ENCODE data around the gene CSRNP3. TPM values are rescaled to one million over a fixed set of nuclear protein-coding genes. Genes with fewer than 3 reads are reported as not detected.

CSRNP3 gene
- total RNA-seq, 3 donors from 2014 or later (not counting 1 experiment from before 2014, with no cell fraction given), result not detected

DNA sequence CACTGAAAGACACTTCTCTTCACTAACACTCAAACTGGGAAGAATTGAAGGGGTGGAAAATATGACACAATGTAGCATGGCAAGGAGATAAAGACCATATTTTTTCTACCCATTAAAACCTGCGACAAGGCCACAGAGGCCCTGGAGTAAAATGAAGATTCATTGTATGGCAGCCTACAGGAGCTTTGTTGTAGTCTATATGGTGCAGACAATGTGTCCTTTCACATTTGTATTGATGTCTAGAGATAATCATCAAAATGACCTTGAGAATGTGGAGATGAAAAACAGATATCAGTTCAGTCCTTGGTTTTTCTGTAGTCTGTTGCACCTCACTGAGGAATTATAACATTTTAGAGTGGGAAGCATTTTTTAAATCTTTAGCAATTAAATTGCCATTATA is 80.1 kb downstream of the CSRNP3 start:
- H3K4me3 Mint-ChIP-seq, result no peak overlapping the region
- no peaks in the 10 kb centered on the region for H3K9me3 ChIP-seq (ENCODE audit: control insufficient read depth, insufficient read depth, low read length)
- WGBS (ENCODE audit: insufficient coverage), result no CpG with 5 or more reads among the region's 1 CpG

DNA sequence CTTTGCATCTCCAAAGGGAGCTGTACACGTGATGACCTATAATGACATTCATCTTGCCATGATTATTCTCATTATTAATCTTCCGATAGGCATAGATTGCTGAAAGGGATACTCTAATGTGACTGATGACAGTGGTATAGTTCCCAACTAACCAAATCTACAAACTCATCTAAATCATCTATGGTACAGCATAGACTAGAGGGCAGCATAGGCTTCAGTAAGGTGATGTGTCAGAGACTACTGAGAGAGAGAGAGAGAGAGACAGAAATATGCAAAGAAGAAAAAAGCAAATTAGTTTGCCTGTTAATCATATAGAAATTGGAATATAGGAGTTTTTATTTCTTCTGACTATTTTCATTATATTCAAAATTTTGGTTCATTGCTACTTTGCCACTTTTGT is 89.3 kb downstream of the CSRNP3 start:
- Histone ChIP-seq H3K36me3 (ENCODE audit: control insufficient read depth, insufficient read depth, low read length) (no peaks in the 10 kb centered on the region), H3K27me3 (ENCODE audit: control insufficient read depth, insufficient read depth, low read length) (no peaks in the 10 kb centered on the region), H3K27ac (ENCODE audit: low read length) (no peak overlapping the region), H3K9me3 (ENCODE audit: control insufficient read depth, insufficient read depth, low read length) (no peaks in the 10 kb centered on the region), H3K4me3 (ENCODE audit: low read length) (no peak overlapping the region), H3K4me1 (ENCODE audit: control insufficient read depth, insufficient read depth, low read length) (no peaks in the 10 kb centered on the region)
- Mint-ChIP-seq H3K27ac (no peak overlapping the region), H3K27me3 (ENCODE audit: low read depth in 2 of 2) (no peaks in the 10 kb centered on the region), H3K4me3 (no peak overlapping the region), H3K4me1 (peaks cover 0 to 3% of the 10 kb centered on the region in 2 donors), H3K9me3 (no peaks in the 10 kb centered on the region), H3K36me3 (no peaks in the 10 kb centered on the region)
- intact Hi-C loops (cut with micrococcal nuclease), result no loop called here
- DNase-seq, result no peak
- no peak for ATAC-seq
- 82% methylated on average over 2 of the region's 2 CpGs for WGBS (ENCODE audit: insufficient coverage)
- TF ChIP-seq, protein P1, sequence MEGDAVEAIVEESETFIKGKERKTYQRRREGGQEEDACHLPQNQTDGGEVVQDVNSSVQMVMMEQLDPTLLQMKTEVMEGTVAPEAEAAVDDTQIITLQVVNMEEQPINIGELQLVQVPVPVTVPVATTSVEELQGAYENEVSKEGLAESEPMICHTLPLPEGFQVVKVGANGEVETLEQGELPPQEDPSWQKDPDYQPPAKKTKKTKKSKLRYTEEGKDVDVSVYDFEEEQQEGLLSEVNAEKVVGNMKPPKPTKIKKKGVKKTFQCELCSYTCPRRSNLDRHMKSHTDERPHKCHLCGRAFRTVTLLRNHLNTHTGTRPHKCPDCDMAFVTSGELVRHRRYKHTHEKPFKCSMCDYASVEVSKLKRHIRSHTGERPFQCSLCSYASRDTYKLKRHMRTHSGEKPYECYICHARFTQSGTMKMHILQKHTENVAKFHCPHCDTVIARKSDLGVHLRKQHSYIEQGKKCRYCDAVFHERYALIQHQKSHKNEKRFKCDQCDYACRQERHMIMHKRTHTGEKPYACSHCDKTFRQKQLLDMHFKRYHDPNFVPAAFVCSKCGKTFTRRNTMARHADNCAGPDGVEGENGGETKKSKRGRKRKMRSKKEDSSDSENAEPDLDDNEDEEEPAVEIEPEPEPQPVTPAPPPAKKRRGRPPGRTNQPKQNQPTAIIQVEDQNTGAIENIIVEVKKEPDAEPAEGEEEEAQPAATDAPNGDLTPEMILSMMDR (IDR thresholded peaks at IDR 0.05), result no peak

More for the DNA sequence above, 80.1 kb downstream of the CSRNP3 start:
- no peaks in the 10 kb centered on the region for H3K4me1 ChIP-seq (ENCODE audit: control insufficient read depth, insufficient read depth, low read length)
- Mint-ChIP-seq H3K4me1 (no peaks in the 10 kb centered on the region), H3K27me3 (ENCODE audit: low read depth in 2 of 2) (no peaks in the 10 kb centered on the region), H3K27ac (no peak overlapping the region), H3K36me3 (no peaks in the 10 kb centered on the region), H3K9me3 (no peaks in the 10 kb centered on the region)
- H3K36me3 ChIP-seq (ENCODE audit: control insufficient read depth, insufficient read depth, low read length), result no peaks in the 10 kb centered on the region
- H3K27me3 ChIP-seq (ENCODE audit: control insufficient read depth, insufficient read depth, low read length), result no peaks in the 10 kb centered on the region
- DNase-seq (no peak), ATAC-seq (no peak)
- H3K27ac ChIP-seq (ENCODE audit: low read length), result no peak overlapping the region
- TF ChIP-seq, protein P1 (IDR thresholded peaks at IDR 0.05), result no peak
- intact Hi-C loops (cut with micrococcal nuclease), result no loop called here
- H3K4me3 ChIP-seq (ENCODE audit: low read length), result no peak overlapping the region

DNA sequence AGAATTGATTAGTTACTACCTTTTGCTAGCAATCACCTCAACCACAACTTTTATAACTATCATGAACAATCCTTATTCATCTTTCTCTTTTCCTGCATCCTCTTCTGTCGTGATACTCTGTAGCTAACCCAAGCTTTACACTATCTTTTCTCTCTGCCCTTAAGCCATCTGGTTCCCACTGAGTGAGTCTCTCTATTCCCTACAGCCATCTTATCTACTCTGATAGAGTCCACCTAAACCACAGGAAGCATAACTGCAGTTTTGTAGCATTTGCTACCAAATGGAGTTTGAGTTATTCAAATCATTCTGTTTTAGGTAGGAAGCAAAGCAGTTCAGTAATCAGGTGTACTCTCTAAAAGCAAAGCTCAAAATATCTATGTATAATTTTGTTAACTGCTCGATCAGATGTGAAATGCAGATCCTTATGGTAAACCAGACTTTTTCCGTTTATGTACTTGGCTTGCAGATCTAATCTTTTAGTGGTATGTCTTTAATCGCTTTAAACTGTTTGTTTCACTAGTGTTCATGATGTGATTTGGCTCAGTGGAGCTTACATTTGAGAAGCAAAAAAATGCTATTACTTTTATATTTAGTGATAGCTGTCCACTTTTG is 91.0 kb downstream of the CSRNP3 start:
- no peaks in the 10 kb centered on the region for H3K4me1 ChIP-seq (ENCODE audit: control insufficient read depth, insufficient read depth, low read length)
- TF ChIP-seq, protein P1 (IDR thresholded peaks at IDR 0.05), result no peak
- intact Hi-C loops (cut with micrococcal nuclease), result no loop called here
- H3K4me3 Mint-ChIP-seq, result no peak overlapping the region
- H3K4me1 Mint-ChIP-seq, result peaks cover 0 to 5% of the 10 kb centered on the region in 2 donors
- WGBS (ENCODE audit: insufficient coverage), result 85% methylated on average over 4 of the region's 4 CpGs
- H3K36me3 ChIP-seq (ENCODE audit: control insufficient read depth, insufficient read depth, low read length), result no peaks in the 10 kb centered on the region
- no peak overlapping the region for H3K27ac Mint-ChIP-seq
- H3K27me3 Mint-ChIP-seq (ENCODE audit: low read depth in 2 of 2), result no peaks in the 10 kb centered on the region
- DNase-seq (no peak), ATAC-seq (no peak)
- H3K27ac ChIP-seq (ENCODE audit: low read length), result no peak overlapping the region
- no peak overlapping the region for H3K4me3 ChIP-seq (ENCODE audit: low read length)
- no peaks in the 10 kb centered on the region for H3K36me3 Mint-ChIP-seq
- no peaks in the 10 kb centered on the region for H3K9me3 Mint-ChIP-seq
- no peaks in the 10 kb centered on the region for H3K27me3 ChIP-seq (ENCODE audit: control insufficient read depth, insufficient read depth, low read length)
- no peaks in the 10 kb centered on the region for H3K9me3 ChIP-seq (ENCODE audit: control insufficient read depth, insufficient read depth, low read length)

DNA sequence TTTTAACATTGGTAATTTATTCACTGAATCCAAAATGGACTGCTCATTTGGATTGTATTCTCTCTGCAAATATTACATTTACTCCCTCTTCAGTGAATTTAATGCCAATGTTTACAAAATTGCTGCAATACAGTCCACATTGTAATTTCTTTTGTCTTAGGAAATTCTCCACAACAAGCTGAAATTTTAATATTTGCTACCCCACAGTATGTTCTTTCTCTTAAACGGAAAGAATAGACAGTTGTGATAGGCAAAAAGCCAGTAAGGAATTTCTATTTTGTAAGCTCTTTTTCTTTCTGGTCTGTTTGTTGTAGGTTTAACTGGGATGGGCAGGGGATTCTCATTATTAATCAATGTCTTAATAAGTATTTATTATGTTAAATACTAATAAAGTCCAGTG is 92.0 kb downstream of the CSRNP3 start:
- no peak for DNase-seq
- Mint-ChIP-seq H3K9me3 (no peaks in the 10 kb centered on the region), H3K27ac (no peak overlapping the region), H3K4me1 (peaks cover 0 to 5% of the 10 kb centered on the region in 2 donors), H3K4me3 (no peak overlapping the region), H3K36me3 (no peaks in the 10 kb centered on the region), H3K27me3 (ENCODE audit: low read depth in 2 of 2) (no peaks in the 10 kb centered on the region)
- TF ChIP-seq, protein P1 (IDR thresholded peaks at IDR 0.05), result no peak
- no peak overlapping the region for H3K4me3 ChIP-seq (ENCODE audit: low read length)
- no peaks in the 10 kb centered on the region for H3K27me3 ChIP-seq (ENCODE audit: control insufficient read depth, insufficient read depth, low read length)
- H3K36me3 ChIP-seq (ENCODE audit: control insufficient read depth, insufficient read depth, low read length), result no peaks in the 10 kb centered on the region
- no peaks in the 10 kb centered on the region for H3K9me3 ChIP-seq (ENCODE audit: control insufficient read depth, insufficient read depth, low read length)
- intact Hi-C loops (cut with micrococcal nuclease), result no loop called here
- H3K27ac ChIP-seq (ENCODE audit: low read length), result no peak overlapping the region
- no peak for ATAC-seq
- no peaks in the 10 kb centered on the region for H3K4me1 ChIP-seq (ENCODE audit: control insufficient read depth, insufficient read depth, low read length)
- WGBS (ENCODE audit: insufficient coverage), result no CpG with 5 or more reads among the region's 1 CpG
